Caco-2 (cell line): Measurements from ENCODE around the gene PEX16. TPM values are rescaled to one million over a fixed set of nuclear protein-coding genes. Genes with fewer than 3 reads are reported as not detected.

Source experiments
- BruUV-seq: library from RNA; stranded (reverse); fragments of 400-500 nt; replicated peaks from 2 replicates; lab custom pipeline; 2021; lab: Mats Ljungman, UMichigan
- CTCF ChIA-PET: fragments of 300-600 bp; sonication (Branson Sonifier 250); formaldehyde crosslinking; loops from one replicate; lab custom pipeline; 2022; ENCODE audit warnings: antibody characterized with exemption; lab: Charles Lee
- POLR2A ChIA-PET: fragments of 300-600 bp; sonication (Branson Sonifier 250); formaldehyde crosslinking; loops from one replicate; lab custom pipeline; 2022; ENCODE audit warnings: antibody characterized with exemption; lab: Charles Lee
- DNase-seq, 2 experiments: peaks; one replicate each; pipeline versions ENCODE4 v3.0.0 to v3.0.0-alpha.2; 2020 to 2022
- H3K27me3 ChIP-seq: replicated peaks from 2 replicates; pipeline ENCODE4 v1.6.0; 2011; ENCODE audit warnings: low read length; ENCODE audit not compliant: control insufficient read depth, insufficient read depth
- H3K36me3 ChIP-seq: 2 replicates; pipeline ENCODE4 v1.5.1; 2011; ENCODE audit warnings: low read length; ENCODE audit not compliant: control insufficient read depth, insufficient read depth
- H3K4me1 ChIP-seq: fragments of 250-450 bp; sonication (Bioruptor Pico); 2 replicates; pipeline ENCODE4 v1.5.1; 2020; ENCODE audit warnings: mild to moderate bottlenecking
- H3K4me3 ChIP-seq: 2 replicates; pipeline ENCODE4 v1.5.1; 2011; ENCODE audit warnings: low read depth, mild to moderate bottlenecking, control low read depth, low read length
- H3K9me3 ChIP-seq: fragments of 250-450 bp; sonication (Bioruptor Pico); 2 replicates; pipeline ENCODE4 v1.5.1; 2020; ENCODE audit warnings: mild to moderate bottlenecking, moderate library complexity
- H3K27ac Mint-ChIP-seq: one replicate; pipeline ENCODE4 v1.8.0; 2022; ENCODE audit warnings: mixed read lengths; ENCODE audit not compliant: unreplicated experiment
- H3K27me3 Mint-ChIP-seq: one replicate; pipeline ENCODE4 v1.8.0; 2022; ENCODE audit warnings: mixed read lengths; ENCODE audit not compliant: insufficient read depth, unreplicated experiment
- H3K36me3 Mint-ChIP-seq: one replicate; pipeline ENCODE4 v1.8.0; 2022; ENCODE audit warnings: mild to moderate bottlenecking, mixed read lengths; ENCODE audit not compliant: insufficient read depth, unreplicated experiment
- H3K4me1 Mint-ChIP-seq: one replicate; pipeline ENCODE4 v1.8.0; 2022; ENCODE audit warnings: low read depth, mixed read lengths; ENCODE audit not compliant: unreplicated experiment
- H3K4me3 Mint-ChIP-seq: one replicate; pipeline ENCODE4 v1.8.0; 2022; ENCODE audit warnings: mild to moderate bottlenecking, moderate library complexity, mixed read lengths; ENCODE audit not compliant: unreplicated experiment
- H3K9me3 Mint-ChIP-seq: one replicate; pipeline ENCODE4 v1.8.0; 2022; ENCODE audit warnings: mixed read lengths; ENCODE audit not compliant: unreplicated experiment
- intact Hi-C: fragments of 100-400 bp; cut with micrococcal nuclease; formaldehyde crosslinking; loops from one replicate; pipeline ENCODE4 v1.10.0; 2022; ENCODE audit not compliant: unreplicated experiment
- total RNA-seq: library from RNA; stranded (reverse); gene quantifications from 2 replicates; pipeline ENCODE4 v1.2.3, GENCODE V29; 2022
- TF ChIP-seq, protein P1 (sequence below), 2 experiments: fragments of 200-600 bp in 1 of 2; IDR thresholded peaks; 1 replicate in 1 of 2; 2 replicates in 1 of 2; pipeline versions ENCODE4 v1.5.1 to v1.8.0; 2011 to 2022; ENCODE audit warnings: antibody characterized with exemption in 1 of 2, control low read depth in 1 of 2, inconsistent platforms in 1 of 2, low read depth in 1 of 2, low read length in 1 of 2, mild to moderate bottlenecking in 1 of 2, moderate library complexity in 1 of 2; ENCODE audit not compliant: insufficient read depth in 1 of 2, severe bottlenecking in 1 of 2, unreplicated experiment in 1 of 2

PEX16 gene
- total RNA-seq, 1 experiment from 2014 or later = 41.4 TPM

DNA sequence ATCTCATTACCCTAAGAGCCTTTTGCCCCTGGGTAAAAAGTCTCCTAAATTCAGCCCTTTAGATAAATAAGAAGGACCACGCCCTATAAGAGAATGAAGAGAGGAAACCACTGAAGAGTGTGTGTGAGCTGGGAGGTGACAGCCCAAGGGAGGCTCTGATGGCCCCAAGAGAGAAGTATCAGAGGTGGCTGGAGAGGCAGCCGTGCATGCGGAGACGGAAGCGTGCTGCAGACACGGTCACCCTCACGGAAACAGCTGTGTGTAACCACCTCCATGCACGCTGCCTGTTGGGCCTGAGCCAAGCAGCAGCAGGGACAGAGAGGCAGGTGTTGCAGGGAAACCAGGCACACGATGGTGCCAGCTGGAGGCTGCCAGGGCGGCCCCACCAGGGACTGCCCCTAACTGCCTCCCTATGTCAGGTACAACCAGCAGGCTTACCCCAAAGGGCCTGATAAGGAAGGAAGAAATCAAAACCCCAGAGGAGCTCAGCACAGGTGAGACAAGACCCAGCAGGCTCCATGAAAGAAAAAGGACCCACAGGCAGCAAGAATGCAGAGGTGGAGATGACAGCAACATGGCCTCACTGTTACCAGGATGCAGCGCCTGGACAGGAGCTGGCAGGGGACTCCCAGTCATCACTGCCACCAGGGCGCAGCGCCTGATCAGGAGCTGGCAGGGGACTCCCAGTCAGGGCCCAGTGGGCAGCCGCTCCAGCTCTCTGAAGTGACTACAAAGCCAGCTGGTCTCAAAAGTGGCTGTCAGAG, 12.5 kb upstream of the PEX16 start:
- Histone ChIP-seq H3K9me3 (no peaks in the 10 kb centered on the region), H3K4me3 (no peak overlapping the region), H3K27me3 (no peaks in the 10 kb centered on the region), H3K4me1 (0 out of 2 replicates have a peak, but pooled peaks cover 4% of the 10 kb centered on the region), H3K36me3 (peaks cover 1% of the 10 kb centered on the region)
- TF ChIP-seq, protein P1, sequence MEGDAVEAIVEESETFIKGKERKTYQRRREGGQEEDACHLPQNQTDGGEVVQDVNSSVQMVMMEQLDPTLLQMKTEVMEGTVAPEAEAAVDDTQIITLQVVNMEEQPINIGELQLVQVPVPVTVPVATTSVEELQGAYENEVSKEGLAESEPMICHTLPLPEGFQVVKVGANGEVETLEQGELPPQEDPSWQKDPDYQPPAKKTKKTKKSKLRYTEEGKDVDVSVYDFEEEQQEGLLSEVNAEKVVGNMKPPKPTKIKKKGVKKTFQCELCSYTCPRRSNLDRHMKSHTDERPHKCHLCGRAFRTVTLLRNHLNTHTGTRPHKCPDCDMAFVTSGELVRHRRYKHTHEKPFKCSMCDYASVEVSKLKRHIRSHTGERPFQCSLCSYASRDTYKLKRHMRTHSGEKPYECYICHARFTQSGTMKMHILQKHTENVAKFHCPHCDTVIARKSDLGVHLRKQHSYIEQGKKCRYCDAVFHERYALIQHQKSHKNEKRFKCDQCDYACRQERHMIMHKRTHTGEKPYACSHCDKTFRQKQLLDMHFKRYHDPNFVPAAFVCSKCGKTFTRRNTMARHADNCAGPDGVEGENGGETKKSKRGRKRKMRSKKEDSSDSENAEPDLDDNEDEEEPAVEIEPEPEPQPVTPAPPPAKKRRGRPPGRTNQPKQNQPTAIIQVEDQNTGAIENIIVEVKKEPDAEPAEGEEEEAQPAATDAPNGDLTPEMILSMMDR (IDR thresholded peaks at IDR 0.05; ENCODE audit: insufficient read depth in 1 of 2, low read depth in 1 of 2, low read length in 1 of 2, severe bottlenecking in 1 of 2, unreplicated experiment in 1 of 2) = no peak
- no peak overlapping the region for H3K4me3 Mint-ChIP-seq
- DNase-seq = no peak
- H3K4me1 Mint-ChIP-seq = no peaks in the 10 kb centered on the region
- no peak overlapping the region for H3K27ac Mint-ChIP-seq
- ChIA-PET CTCF (interaction anchor here (0.5 to 1.0 kb wide), 4 partner anchors 34 to 76 kb away, joined by 3 to 6 read pairs (median 3); no protein-coding TSS in a partner anchor), POLR2A (no interaction called here)
- H3K36me3 Mint-ChIP-seq = peaks cover 54% of the 10 kb centered on the region
- no peaks in the 10 kb centered on the region for H3K27me3 Mint-ChIP-seq
- intact Hi-C loops = no loop called here
- H3K9me3 Mint-ChIP-seq = no peaks in the 10 kb centered on the region
- no TSS peak for BruUV-seq

DNA sequence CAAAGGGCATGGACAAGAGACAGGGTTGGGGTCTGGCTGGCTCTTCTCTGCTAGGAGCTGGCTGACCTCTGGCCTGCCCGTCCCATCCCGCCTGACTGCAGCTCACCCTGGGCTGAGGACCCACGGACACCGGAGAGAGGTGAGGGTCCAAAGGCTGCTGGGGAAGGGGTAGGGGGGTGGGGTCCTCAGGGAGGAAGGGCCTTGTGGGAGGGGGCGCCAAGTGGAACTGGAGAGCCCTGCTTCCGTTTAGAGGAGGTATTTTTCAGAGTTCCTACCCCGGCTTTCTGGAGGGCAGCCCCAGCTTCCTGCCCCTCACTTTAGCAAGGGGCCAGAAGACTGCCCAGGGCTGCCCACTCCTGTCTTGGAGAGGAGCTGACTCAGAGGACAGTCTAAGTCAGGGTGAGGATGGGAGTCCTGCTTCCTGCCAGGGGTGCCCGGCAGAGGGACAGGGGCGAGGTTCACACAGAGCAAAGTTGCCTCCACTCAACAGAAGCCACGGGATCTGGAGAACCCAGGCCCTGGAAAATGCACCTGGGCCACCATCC, 11.9 kb upstream of the PEX16 start:
- Histone ChIP-seq H3K4me1 (0 out of 2 replicates have a peak, but pooled peaks cover 4% of the 10 kb centered on the region), H3K9me3 (no peaks in the 10 kb centered on the region), H3K36me3 (peaks cover 1% of the 10 kb centered on the region), H3K27me3 (no peaks in the 10 kb centered on the region), H3K4me3 (no peak overlapping the region)
- ChIA-PET POLR2A (no interaction called here), CTCF (interaction anchor here (0.6 to 0.7 kb wide), 2 partner anchors 35 to 103 kb away, joined by 3 read pairs; no protein-coding TSS in a partner anchor)
- no peak for DNase-seq
- TF ChIP-seq, protein P1 (IDR thresholded peaks at IDR 0.05; ENCODE audit: insufficient read depth in 1 of 2, low read depth in 1 of 2, low read length in 1 of 2, severe bottlenecking in 1 of 2, unreplicated experiment in 1 of 2) = no peak
- H3K4me1 Mint-ChIP-seq = peaks cover under 1% of the 10 kb centered on the region
- peaks cover 58% of the 10 kb centered on the region for H3K36me3 Mint-ChIP-seq
- no peak overlapping the region for H3K27ac Mint-ChIP-seq
- intact Hi-C loops = no loop called here
- no peaks in the 10 kb centered on the region for H3K9me3 Mint-ChIP-seq
- no TSS peak for BruUV-seq
- no peaks in the 10 kb centered on the region for H3K27me3 Mint-ChIP-seq
- H3K4me3 Mint-ChIP-seq = no peak overlapping the region

DNA sequence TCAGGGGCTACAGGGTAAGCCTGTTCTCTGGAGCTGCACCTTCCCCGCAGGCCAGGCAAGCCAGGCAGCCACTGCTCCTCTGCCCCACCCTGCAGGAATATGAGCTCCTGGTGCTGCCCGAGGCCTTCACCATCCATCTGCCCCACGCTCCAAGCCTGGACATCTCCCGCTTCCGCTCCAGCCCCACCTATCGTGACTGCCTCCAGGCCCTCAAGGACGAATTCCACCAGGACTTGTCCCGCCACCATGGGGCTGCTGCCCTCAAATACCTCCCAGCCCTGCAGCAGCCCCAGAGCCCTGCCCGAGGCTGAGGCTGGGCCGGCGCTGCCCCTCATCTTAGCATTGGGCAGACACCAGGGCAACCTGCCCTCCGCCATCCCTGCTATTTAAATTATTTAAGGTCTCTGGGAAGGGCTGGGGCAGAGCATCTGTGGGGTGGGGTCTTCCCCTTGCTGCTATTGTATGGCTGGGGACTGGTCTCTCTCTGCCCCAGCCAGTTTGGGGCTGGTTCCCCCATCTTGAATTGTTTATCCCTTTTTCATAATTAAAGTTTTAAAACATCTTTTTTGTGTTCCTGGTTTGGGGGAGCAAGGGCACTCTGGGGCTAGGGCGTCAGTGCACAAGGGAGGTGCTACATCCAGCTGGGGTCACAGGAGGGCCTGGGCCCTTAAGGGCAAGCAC, 11.0 kb upstream of the PEX16 start:
- Mint-ChIP-seq H3K4me1 (peaks cover 7% of the 10 kb centered on the region), H3K4me3 (no peak overlapping the region), H3K27ac (peak overlapping the region; percentile 61), H3K27me3 (no peaks in the 10 kb centered on the region), H3K9me3 (no peaks in the 10 kb centered on the region), H3K36me3 (peaks cover 61% of the 10 kb centered on the region)
- H3K9me3 ChIP-seq = no peaks in the 10 kb centered on the region
- H3K4me1 ChIP-seq = 0 out of 2 replicates have a peak, but pooled peaks cover 4% of the 10 kb centered on the region
- peak in 1 of 2 experiments; percentile 74 for DNase-seq
- H3K36me3 ChIP-seq = peaks cover 1% of the 10 kb centered on the region
- H3K4me3 ChIP-seq = no peak overlapping the region
- POLR2A ChIA-PET = no interaction called here
- intact Hi-C loops = no loop called here
- TF ChIP-seq, protein P1 (IDR thresholded peaks at IDR 0.05; ENCODE audit: insufficient read depth in 1 of 2, low read depth in 1 of 2, low read length in 1 of 2, severe bottlenecking in 1 of 2, unreplicated experiment in 1 of 2) = no peak
- BruUV-seq = no TSS peak
- CTCF ChIA-PET = interaction anchor here (0.9 kb wide), 1 partner anchor 88 kb away, joined by 3 read pairs; no protein-coding TSS in a partner anchor
- H3K27me3 ChIP-seq = no peaks in the 10 kb centered on the region
